Fibroblast of lung (primary cell): Measurements from ENCODE around the gene SPIB.

Experiments
- CTCF ChIP-seq, 2 donors: IDR thresholded peaks in 1 of 2; conservative IDR thresholded peaks in 1 of 2; 1 replicate in 1 of 2; 2 replicates in 1 of 2; pipeline ENCODE4 v1.5.1; 2011 to 2012; ENCODE audit warnings: low read length in 2 of 2, control low read depth in 1 of 2, inconsistent platforms in 1 of 2, low read depth in 1 of 2, mild to moderate bottlenecking in 1 of 2
- EZH2 ChIP-seq: IDR thresholded peaks from 2 replicates; pipeline ENCODE4 v1.5.1; 2012; ENCODE audit warnings: low read length, control low read depth, mild to moderate bottlenecking; ENCODE audit errors: missing control alignments

DNA sequence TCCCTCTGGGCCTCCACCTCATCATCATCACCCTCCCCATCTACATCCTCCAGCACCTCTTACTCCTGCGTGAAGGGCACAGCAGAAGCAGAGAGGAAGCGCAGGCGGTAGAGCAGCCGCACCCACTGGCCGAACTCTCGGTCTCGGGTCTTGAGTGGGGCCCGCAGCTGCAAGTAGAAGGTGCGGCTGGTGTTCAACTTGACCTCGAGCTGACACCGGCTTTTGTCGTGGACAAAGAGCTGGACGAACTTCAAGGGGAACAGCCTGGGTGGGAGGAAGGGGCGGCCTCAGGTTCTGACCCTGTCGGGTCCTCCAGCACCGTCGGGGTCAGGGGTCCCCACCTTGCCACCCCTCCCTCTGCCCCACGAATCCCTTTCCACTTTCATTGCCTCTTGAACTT, 48.8 kb downstream of the SPIB start:
- no peak for TF ChIP-seq CTCF (conservative IDR thresholded peaks at IDR 0.05 in 1 of 2, IDR thresholded peaks at IDR 0.05 in 1 of 2; ENCODE audit: low read depth in 1 of 2, low read length in 2 of 2)
- no peak for TF ChIP-seq EZH2
